GM19328 (cell line): Measurements from ENCODE around the gene REG1B.

Source experiments
- ATAC-seq: cut with Tn5 transposase; IDR thresholded peaks from one replicate; pipeline ENCODE4 v1.9.1; 2021; ENCODE audit warnings: mild to moderate bottlenecking, moderate library complexity; ENCODE audit not compliant: unreplicated experiment

REG1B gene, protein sequence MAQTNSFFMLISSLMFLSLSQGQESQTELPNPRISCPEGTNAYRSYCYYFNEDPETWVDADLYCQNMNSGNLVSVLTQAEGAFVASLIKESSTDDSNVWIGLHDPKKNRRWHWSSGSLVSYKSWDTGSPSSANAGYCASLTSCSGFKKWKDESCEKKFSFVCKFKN

GRCh38 chr2:79087785-79088364 is at the start of gene REG1B:
TSS of gene REG1B (minus strand) at chr2:79087993. CDS start at chr2:79087612, 381 bp downstream.
- ATAC-seq = no peak

DNA sequence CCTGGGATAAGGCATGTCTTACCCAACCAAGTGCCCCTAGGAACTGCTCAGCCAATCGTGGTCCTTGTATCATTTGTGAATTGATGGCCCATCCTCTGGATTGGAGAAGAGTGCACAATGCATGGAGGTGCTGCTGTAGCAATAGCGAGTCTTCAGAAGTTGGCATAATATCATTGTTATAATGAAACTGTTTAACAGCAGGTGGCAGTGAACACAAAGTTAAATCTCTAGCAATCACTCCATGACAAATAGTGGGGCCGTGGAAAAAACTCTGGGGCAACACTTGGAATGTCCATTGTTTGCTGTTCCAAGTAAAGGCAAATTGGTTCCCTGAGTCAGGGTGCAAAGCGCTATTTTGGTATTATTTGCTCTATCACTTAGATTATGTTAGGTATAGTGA is 43.9 kb upstream of the REG1B start:
- no peak for ATAC-seq

DNA sequence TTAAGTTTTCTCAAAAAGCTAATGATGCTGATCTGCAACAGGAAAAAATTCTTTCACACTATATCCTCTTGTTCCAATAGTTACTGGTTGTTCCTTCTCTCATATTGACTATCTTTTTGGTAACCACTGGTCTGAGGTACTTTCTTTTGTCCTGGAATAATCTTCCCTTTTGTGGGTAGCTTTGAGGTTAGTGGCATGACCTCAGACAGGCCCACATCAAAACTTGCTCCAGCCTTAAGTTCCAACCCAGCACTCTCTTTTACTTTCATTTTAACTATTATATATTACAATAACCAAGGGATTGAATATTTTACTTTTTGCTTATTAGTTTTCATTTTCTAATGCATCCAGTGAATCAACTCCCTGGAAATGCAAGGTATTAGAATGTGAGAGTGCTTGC is 42.0 kb upstream of the REG1B start:
- ATAC-seq = no peak

DNA sequence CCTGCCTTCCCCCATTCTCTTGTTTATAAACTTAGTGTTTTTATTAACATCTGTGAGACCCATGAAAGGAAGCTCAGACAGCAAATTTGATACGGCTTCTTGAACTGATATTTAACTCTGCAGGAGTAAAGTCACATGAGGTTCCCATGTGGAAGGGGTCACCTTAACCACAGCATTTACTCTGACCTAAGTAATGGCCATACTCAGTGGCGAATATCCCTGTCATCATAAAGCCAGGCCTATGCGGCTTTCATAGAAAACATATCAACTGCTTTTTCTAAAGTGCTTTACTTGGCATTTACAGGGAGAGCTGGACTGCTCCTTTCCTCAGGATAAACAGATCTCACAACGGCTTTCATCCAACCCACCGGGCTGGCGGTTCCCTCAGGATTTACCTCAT is 41.5 kb upstream of the REG1B start:
- no peak for ATAC-seq

DNA sequence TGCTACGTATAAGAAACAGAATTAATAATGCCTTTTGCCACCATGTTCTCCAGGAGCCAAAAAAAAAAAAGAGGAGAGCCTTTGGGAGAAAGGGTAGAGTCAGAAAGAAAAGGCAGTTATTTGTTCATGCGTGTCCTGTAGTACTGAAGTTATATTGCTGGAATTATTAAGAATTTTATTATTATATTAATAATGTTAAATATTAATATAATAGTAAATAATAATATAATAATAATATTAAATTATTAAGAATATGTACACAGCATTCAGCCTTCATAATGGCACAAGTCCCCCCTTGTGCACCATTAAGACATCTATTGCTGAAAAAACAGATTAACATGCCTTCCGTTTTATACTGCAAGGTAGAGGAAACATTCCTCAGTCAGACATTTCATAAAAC is 40.6 kb upstream of the REG1B start:
- no peak for ATAC-seq

DNA sequence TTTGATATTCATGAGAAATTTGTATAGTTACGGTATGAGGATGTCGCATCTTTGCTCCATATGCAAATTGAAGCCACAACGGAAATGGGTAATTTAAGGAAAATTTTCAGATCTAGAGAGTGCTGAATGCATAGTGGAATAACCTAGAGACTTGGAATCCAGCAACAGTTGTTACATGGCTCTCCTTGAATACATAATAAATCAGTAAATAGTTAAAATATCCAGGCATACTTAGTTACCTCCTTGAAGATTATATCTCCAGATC is 37.9 kb upstream of the REG1B start:
- no peak for ATAC-seq

DNA sequence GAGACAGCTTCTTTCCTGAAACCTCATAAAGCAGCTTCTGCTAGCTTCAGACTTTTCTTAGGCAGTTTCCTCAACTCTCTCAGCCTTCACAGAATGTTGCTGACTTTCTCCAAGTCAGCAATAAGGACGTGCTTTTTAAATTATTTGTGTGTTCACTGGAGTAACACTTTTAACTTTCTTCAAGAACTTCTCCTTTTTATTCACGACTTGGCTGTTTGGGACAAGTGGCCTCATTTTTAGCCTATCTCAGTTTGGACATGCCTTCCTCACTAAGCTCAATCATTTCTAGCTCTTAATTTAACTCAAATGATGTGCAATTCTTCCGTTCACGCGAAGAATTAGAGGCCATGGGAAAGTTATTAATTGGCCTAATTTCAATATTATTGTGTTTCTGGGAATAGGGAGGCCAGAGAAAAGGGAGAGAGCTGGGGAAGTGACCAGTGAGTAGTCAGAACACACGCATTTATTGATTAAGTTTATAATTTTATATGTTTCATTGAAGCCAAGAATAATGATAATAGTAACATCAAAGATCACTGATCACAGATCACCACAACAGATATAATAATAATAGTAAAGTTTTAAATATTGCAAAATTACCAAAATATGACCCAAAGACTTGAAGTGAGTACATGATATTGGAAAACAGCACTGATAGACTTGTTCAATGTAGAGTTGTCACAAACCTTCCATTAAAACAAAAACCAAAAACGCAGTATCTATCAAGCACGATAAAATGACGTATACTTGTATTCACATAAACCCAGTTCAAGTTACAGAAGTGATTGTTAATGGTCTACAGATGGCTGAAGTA is 37.3 kb upstream of the REG1B start:
- ATAC-seq = no peak

DNA sequence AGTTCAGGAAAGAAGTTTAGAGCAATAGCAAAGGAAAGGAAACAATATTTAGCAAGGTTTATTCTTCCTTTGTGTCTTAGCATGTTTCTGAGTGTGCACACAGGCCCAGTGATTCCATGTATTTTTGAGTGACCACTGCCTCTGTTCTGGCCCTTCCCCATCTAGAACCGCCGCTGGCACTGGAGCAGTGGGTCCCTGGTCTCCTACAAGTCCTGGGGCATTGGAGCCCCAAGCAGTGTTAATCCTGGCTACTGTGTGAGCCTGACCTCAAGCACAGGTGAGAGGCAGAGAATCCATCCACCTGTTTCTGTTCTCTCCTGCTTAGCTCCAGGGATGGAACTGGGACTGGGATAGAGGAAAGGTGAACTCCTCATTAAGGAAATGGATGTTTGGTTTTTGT is 34.9 kb upstream of the REG1B start:
- no peak for ATAC-seq

GRCh38 chr2:79120194-79120713 is 32.5 kb upstream of the REG1B start, which contains the start of gene REG1A:
TSS of gene REG1A (plus strand) at chr2:79120488. CDS start at chr2:79120862, 374 bp downstream.
- ATAC-seq = no peak

GRCh38 chr2:79116997-79117928 is 29.5 kb upstream of the REG1B start:
- no peak for ATAC-seq

DNA sequence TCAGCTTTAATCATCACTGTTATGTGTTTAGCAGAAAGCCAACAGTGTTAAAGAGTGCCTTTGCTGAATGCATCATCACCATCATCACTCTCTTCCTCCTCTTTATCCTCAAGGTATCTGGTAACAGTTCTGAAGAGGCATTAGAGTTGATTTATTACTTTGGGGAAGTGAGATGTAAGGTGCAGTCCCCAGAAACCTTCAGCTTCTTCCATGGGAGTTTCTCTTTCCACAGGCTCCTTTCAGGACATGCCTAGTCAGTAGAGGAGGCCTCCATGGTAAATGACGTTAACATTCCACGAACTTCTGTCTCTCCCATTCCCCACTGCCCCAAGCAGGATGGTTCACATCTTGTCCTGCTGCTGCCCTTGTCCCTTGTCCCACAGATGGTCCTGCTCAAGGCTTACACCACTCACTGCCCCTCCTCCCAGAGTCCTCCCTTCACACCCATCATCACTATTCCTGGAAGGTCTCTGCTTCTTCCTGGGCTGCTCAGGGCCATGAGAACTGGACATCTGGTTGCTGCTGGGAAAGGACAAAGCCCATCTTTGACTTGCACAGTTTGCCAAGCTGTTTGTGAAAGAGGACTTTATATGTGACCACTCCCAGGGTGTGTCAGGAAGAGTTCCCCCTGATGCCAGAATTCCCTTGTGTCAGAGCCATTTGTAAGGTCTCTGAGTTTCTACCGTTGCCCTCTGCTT is 27.2 kb upstream of the REG1B start:
- no peak for ATAC-seq

DNA sequence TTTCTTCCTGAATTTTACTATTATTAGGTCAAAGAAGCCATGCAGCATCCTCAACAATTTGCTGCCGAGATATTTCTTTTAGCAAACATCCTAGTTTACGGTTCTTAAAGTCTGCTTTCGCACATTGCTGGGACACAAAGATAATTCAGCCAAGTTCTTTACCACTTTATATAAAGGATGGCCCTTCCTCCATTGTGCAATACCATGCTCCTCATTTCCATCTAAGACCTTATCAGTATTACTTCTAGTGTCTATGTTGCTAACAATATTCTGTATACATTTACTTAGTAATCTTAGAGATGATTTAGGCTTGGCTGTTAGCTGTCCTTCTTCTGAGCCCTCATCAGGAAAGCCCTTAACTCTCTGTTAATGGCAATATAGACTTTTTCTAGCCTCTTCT is 24.5 kb upstream of the REG1B start:
- ATAC-seq = no peak

DNA sequence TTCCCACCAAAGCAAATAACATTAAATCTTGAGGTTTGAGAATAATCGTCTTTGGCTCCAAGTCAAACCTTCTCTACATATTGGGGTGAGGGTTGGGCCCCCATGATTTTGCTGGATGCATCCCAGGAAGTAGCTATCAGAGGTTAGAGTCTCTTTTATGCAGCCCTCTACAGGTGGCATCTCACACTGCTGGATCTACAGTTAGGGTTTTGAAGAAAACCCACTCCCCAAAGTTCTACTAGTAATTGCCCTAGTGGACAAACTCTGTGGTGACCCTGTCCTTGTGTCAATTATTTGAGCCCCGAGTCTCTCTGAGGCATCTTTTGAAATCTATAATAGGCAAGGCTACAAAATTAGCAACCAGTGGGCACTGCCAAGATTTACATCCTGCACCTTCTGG is 17.5 kb upstream of the REG1B start:
- no peak for ATAC-seq

DNA sequence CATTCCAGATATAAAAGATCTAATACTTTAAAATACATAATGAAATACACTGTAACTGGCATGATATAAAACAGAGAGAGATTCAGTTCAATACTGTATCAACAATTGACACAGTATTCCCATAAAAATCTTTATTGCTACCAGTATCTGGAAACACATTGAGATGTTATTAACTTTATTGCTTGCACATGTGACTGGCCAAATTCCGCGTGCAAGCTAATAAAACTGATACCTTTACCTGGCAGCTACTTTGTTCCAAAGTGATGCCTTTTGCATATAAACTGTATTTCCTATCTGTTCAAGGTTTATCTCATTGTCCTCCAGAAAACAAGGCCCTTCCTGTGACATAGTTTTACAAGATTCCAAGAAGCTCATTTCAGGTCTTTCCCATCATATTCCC is 15.4 kb upstream of the REG1B start:
- no peak for ATAC-seq

GRCh38 chr2:79101024-79101423 is 13.2 kb upstream of the REG1B start:
- ATAC-seq = no peak

DNA sequence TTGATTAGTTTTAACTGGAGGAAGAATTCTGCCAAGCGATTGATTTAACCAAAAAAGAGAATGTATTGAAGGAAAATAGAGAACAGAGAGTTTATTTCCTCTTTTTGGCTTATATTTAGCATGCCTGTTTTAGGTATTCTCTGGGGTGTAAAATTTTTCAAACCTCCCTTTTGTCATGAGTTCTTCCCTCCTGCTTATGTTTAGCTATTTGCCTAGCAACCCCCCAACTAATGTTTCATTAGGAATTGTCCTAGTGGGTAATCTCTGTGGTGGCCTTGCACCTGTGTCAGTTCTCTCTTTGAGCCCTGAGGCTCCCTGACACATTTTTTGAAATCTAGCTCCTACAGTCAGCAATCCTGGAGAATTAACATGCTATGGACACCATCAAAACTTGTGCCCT is 12.5 kb upstream of the REG1B start:
- no peak for ATAC-seq

GRCh38 chr2:79099140-79099686 is 11.4 kb upstream of the REG1B start:
- no peak for ATAC-seq

GRCh38 chr2:79097843-79098242 is 10.1 kb upstream of the REG1B start:
- ATAC-seq = no peak

DNA sequence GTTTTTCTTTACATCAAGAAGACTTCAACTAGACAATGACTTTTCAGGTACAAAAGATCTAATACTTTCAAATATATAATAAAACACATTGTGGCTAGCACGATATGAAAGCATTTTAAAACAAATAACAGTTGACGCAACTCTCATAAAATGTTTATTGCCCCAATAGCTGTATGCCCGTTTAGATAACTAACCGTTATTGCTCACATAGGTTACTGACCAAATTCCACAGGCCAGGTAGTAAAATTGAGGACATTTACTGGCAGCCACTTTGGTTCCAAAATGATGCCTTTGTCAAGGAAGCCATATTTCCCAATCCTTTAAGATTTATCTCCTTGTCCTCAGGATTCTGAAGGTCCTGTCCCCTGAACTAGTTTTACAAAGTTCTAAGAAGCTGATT is 2.9 kb upstream of the REG1B start:
- ATAC-seq = no peak

GRCh38 chr2:79086255-79086654 is 1.5 kb downstream of the REG1B start:
- ATAC-seq = no peak
